ENCODE data around the gene RPS3. TPM values are rescaled to one million over a fixed set of nuclear protein-coding genes. Genes with fewer than 3 reads are reported as not detected.
A peak's percentile ranks its signal among the peaks of the same experiment; 100 is the strongest.

The RPS3 gene
- total RNA-seq, 1 donor from 2014 or later, result 1,962 TPM

DNA sequence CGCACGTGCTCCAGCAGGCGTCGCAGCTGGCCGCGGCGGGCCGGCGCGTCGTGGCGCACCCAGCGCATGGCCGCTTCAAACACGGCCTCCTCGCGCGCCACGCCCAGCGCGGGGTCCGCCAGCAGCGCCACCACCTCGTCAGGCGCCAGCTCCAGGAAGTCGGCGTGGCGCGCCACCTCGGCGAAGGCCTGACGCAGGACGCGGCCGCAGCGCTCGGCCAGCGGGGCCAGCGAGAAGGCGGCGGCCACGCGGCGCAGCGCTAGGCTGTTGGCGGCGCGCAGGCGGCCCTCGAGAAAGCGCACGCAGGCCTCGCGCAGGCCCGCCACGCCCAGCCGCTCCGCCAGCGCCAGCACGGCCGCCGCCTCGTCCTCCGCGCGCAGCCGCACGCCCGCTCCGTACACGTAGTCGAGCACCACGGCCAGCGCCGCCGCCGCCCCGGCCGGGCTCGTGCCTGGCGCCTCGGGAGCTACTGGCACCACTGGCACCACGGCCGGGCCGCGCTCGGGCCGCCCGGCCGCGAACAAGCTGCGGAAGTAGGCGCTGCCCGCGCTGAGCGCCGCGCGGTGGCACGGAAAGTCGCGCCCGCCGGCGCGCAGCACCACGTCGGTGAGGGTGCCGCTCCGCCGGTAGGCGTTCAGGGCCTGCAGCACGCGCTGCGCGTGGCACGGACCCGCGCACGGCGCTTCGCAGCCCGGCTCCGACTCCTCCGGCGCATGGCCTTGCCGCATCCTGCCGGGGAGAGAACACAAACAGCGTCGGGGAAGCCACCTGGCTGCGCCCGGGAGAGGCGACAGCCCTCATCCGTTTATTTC is 30.8 kb downstream of the RPS3 start:
- Histone ChIP-seq H3K4me2 (peak overlapping the region; percentile 70), H3K4me3 (peak overlapping the region; percentile 36), H3K9ac (no peak overlapping the region), H3K79me2 (ENCODE audit: low read depth) (no peaks in the 10 kb centered on the region), H3F3A (ENCODE audit: low read depth) (peaks cover 50% of the 10 kb centered on the region), H3K9me3 (ENCODE audit: low read depth) (peaks cover 9% of the 10 kb centered on the region), H2AFZ (replicated peaks) (peak overlapping the region; percentile 57), H3K36me3 (no peaks in the 10 kb centered on the region), H3K27me3 (peaks cover 73% of the 10 kb centered on the region), H4K20me1 (ENCODE audit: low read depth) (peaks cover 27% of the 10 kb centered on the region), H3K4me1 (peaks cover 23% of the 10 kb centered on the region), H3K27ac (no peak overlapping the region)
- peaks cover 9% of the 10 kb centered on the region for H3K36me3 Mint-ChIP-seq
- H3K9me3 Mint-ChIP-seq, result peaks cover 12% of the 10 kb centered on the region
- peaks cover 35% of the 10 kb centered on the region for H3K4me1 Mint-ChIP-seq
- peak; percentile 87 for DNase-seq (ENCODE audit: low spot score)
- TF ChIP-seq, protein P1, sequence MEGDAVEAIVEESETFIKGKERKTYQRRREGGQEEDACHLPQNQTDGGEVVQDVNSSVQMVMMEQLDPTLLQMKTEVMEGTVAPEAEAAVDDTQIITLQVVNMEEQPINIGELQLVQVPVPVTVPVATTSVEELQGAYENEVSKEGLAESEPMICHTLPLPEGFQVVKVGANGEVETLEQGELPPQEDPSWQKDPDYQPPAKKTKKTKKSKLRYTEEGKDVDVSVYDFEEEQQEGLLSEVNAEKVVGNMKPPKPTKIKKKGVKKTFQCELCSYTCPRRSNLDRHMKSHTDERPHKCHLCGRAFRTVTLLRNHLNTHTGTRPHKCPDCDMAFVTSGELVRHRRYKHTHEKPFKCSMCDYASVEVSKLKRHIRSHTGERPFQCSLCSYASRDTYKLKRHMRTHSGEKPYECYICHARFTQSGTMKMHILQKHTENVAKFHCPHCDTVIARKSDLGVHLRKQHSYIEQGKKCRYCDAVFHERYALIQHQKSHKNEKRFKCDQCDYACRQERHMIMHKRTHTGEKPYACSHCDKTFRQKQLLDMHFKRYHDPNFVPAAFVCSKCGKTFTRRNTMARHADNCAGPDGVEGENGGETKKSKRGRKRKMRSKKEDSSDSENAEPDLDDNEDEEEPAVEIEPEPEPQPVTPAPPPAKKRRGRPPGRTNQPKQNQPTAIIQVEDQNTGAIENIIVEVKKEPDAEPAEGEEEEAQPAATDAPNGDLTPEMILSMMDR (IDR thresholded peaks at IDR 0.05), result no peak
- TF ChIP-seq EZH2phosphoT487 (IDR thresholded peaks at IDR 0.05), result no peak
- no peak for TF ChIP-seq EZH2 (IDR thresholded peaks at IDR 0.05)
- peak overlapping the region; percentile 88 for H3K4me3 Mint-ChIP-seq
- H3K27me3 Mint-ChIP-seq (ENCODE audit: insufficient read depth, low read depth), result peaks cover 38% of the 10 kb centered on the region
- no peak overlapping the region for H3K27ac Mint-ChIP-seq

DNA sequence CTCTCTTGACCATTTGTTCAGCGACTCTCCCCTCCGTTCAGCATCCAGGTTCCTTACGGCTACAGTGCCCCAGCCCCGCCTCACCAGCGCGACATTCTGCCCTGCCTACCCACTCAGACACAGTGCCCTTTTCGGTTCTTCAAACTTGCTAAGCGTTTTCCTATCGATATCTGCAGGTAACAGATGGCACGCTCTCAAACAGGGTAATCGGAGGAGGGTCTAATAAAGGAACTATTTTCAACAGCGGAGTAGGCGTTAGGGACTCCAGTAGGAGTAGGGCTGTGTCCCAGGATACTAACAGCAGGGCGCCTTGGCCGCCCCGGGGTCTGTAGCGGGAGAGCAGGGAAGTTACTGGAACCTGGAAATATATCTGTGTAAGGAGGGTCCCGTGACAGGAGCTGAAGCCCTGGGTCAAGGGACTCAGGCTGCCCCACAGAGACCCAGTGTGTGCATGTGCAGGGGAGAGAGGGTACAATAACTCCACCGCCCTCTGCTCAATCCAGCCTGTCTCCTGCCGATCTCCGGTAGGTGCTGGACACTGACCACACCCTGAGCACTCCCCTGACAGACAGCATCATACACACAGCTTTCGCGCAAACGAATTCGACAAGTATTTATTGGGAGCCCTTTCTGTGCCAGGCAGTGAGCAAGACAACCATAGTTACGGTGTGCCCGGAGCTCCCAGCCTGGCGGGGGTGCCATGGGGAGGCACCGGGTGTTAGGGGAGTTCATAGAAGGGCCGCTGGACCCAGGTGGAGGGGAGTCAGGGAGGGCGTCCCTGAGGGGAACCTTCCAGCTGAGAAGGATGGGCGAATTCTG is 31.6 kb downstream of the RPS3 start:
- peak overlapping the region; percentile 36 for H3K4me3 ChIP-seq
- H3K4me1 Mint-ChIP-seq, result peaks cover 35% of the 10 kb centered on the region
- H2AFZ ChIP-seq (replicated peaks), result peak overlapping the region; percentile 11
- peaks cover 38% of the 10 kb centered on the region for H3K27me3 Mint-ChIP-seq (ENCODE audit: insufficient read depth, low read depth)
- peak overlapping the region; percentile 88 for H3K4me3 Mint-ChIP-seq
- no peak overlapping the region for H3K9ac ChIP-seq
- DNase-seq (ENCODE audit: low spot score), result no peak
- peaks cover 20% of the 10 kb centered on the region for H3K4me1 ChIP-seq
- H3K79me2 ChIP-seq (ENCODE audit: low read depth), result no peaks in the 10 kb centered on the region
- H3F3A ChIP-seq (ENCODE audit: low read depth), result peaks cover 43% of the 10 kb centered on the region
- TF ChIP-seq, protein P1 (IDR thresholded peaks at IDR 0.05), result no peak
- peak; percentile 93 for TF ChIP-seq EZH2 (IDR thresholded peaks at IDR 0.05)
- TF ChIP-seq EZH2phosphoT487 (IDR thresholded peaks at IDR 0.05), result peak; percentile 86
- H3K36me3 Mint-ChIP-seq, result peaks cover 9% of the 10 kb centered on the region
- peaks cover 20% of the 10 kb centered on the region for H4K20me1 ChIP-seq (ENCODE audit: low read depth)
- H3K9me3 ChIP-seq (ENCODE audit: low read depth), result peaks cover 9% of the 10 kb centered on the region
- peaks cover 73% of the 10 kb centered on the region for H3K27me3 ChIP-seq
- no peak overlapping the region for H3K27ac ChIP-seq
- H3K4me2 ChIP-seq, result peak overlapping the region; percentile 70
- H3K9me3 Mint-ChIP-seq, result peaks cover 12% of the 10 kb centered on the region
- no peak overlapping the region for H3K27ac Mint-ChIP-seq
- no peaks in the 10 kb centered on the region for H3K36me3 ChIP-seq

DNA sequence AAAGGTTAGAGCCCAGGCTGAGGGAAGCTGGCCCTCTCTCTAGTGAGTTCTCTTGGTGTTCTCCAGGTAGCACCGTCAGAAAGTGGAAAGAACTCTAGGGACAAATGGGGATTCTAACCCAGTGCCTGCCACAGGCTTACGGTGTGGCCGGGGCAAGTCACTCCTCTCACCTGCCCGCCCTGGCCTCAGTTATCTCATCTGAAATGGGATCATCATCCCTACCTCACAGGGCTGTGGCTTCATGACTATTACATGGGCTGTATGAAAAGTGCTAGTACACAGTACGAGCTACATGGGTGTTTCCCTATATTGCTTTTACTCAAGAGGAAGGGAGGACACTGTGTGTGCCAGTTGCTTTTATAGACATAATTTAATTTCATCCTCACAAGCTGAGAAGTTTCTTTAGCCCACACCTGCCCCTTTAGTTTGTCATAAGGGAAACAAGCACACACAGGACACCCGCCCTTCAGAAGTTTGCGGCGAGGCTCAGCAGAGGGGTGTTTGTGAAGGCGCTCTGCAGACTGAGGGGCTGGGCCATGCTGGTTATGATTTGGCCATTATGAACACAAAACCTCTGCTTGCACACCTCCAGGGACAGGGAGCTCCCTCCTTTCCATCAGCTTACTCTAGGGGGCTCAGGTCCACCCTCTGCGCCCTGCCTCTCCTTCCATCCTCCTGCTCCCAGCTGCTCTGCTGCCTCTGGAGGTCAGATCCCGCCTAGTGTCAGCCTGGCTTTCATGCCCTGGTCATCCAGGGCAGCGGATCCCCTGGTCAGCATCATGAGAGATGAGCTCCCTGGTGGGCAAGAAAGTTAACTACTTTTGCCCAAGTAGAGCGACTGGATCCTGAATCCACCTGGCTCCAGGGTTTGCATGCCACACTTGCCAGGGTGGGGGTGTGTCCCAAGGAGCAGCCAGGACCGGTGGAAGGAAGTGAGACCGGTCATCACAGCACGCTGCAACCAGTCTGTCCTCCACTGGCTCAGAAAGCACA is 32.5 kb downstream of the RPS3 start:
- H3K4me1 Mint-ChIP-seq, result peaks cover 35% of the 10 kb centered on the region
- H3K4me2 ChIP-seq, result peak overlapping the region; percentile 97

More for the DNA sequence above, 32.5 kb downstream of the RPS3 start:
- Histone ChIP-seq H3K36me3 (no peaks in the 10 kb centered on the region), H3K27ac (no peak overlapping the region), H3K27me3 (peaks cover 67% of the 10 kb centered on the region), H3K79me2 (ENCODE audit: low read depth) (no peaks in the 10 kb centered on the region), H2AFZ (replicated peaks) (peak overlapping the region; percentile 82), H3F3A (ENCODE audit: low read depth) (peaks cover 43% of the 10 kb centered on the region), H3K9ac (no peak overlapping the region), H3K9me3 (ENCODE audit: low read depth) (peaks cover 9% of the 10 kb centered on the region), H4K20me1 (ENCODE audit: low read depth) (peaks cover 20% of the 10 kb centered on the region), H3K4me1 (peaks cover 20% of the 10 kb centered on the region), H3K4me3 (peak overlapping the region; percentile 51)
- peaks cover 38% of the 10 kb centered on the region for H3K27me3 Mint-ChIP-seq (ENCODE audit: insufficient read depth, low read depth)
- H3K27ac Mint-ChIP-seq, result no peak overlapping the region
- TF ChIP-seq EZH2 (IDR thresholded peaks at IDR 0.05) (no peak), EZH2phosphoT487 (IDR thresholded peaks at IDR 0.05) (no peak)
- TF ChIP-seq, protein P1 (IDR thresholded peaks at IDR 0.05), result peak; percentile 12
- DNase-seq (ENCODE audit: low spot score), result peak; percentile 43
- H3K4me3 Mint-ChIP-seq, result peak overlapping the region; percentile 88
- H3K36me3 Mint-ChIP-seq, result peaks cover 9% of the 10 kb centered on the region
- H3K9me3 Mint-ChIP-seq, result peaks cover 12% of the 10 kb centered on the region

All from neural progenitor cell (in vitro differentiated cells).